ENCODE results near the gene CMSS1.

CMSS1 gene

GRCh38 chr3:100144255-100144866 lies 326.7 kb downstream of the CMSS1 start:
- DNase-seq (ENCODE audit: low read depth) = no peak

- DNase-seq (ENCODE audit: low read depth) = no peak
Observed at GRCh38 chr3:100149130-100149529, 331.5 kb downstream of the CMSS1 start.

DNA sequence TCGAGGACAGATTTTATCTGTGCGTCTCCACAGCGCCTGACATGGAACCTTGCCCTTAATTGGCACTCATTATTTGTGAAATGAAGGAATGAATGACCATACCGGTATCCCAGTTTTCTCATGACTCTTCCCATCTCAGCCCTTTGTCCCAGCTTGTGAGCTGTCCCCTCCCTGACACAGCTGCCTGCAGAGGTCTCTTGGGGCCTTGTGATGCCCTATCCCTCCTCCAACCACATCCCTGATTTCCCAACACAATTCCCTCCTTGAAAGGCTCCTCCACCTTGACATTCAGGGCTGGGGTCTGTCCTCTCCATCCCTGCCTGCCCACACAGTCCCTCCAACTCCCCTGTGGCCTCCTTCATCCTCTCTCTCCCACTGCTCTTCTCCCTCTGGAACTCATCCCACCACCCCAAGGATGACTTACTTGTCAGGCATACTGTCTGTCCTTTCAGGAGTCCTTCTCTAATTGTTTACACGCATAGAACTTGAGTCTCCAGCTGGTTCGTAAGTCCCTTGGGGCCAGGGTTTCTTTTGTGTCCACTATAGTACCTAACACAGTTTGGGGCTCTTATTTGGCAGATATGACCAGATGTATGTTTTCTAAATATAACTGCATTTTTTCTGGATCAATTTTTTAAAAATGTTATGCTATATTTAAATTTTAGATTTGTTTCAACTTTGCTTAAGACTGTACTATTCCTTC lies 332.2 kb downstream of the CMSS1 start:
- no peak for DNase-seq (ENCODE audit: low read depth)

GRCh38 chr3:100150473-100150872 lies 332.8 kb downstream of the CMSS1 start:
- DNase-seq (ENCODE audit: low read depth) = no peak

- DNase-seq (ENCODE audit: low read depth) = no peak
Observed at GRCh38 chr3:100151024-100151707, 333.5 kb downstream of the CMSS1 start.

GRCh38 chr3:100154171-100154570 lies 336.5 kb downstream of the CMSS1 start:
- no peak for DNase-seq (ENCODE audit: low read depth)

- no peak for DNase-seq (ENCODE audit: low read depth)
Observed at GRCh38 chr3:100155128-100155527, 337.5 kb downstream of the CMSS1 start.

DNA sequence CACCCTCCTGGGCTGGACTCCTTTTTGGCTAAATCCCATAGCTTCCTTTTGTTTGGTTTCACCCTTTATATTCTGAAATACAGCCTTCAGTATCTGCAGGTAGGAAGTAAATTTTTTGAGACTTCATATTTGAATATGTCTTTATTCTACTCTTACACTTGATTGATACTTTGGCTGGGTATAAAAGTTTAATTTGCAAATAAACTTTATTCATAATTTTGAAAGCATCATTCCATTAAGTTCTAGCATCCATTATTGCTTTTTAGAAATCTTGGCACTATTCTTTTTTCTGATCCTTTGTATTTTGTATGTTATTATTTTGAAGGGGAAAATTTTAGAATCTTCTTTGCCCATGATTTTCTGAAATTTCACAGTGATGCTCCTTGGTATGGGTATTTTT lies 337.9 kb downstream of the CMSS1 start:
- no peak for DNase-seq (ENCODE audit: low read depth)

DNA sequence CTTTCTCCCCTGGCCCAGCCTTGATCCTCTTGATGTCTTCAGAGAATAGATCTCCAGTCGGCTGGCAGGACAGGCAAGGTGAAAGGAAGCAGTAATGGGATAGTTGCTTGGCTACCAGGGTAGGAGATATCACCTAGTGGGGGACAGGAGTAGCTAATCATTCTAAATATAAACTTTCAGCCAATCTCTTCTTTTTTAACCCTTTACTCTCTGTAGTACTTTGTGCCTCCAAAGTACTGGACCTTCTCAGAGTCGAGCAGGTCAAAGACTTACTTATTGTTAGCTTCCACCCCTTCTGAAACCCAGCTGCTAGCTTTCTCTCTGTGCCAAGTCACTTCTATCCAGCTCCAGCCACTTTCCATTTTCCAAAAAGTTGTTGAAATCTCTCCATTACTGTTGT lies 340.0 kb downstream of the CMSS1 start:
- DNase-seq (ENCODE audit: low read depth) = no peak

- no peak for DNase-seq (ENCODE audit: low read depth)
Observed at GRCh38 chr3:100158918-100159330, 341.3 kb downstream of the CMSS1 start.

- DNase-seq (ENCODE audit: low read depth) = no peak
Observed at GRCh38 chr3:100159331-100160153, 341.9 kb downstream of the CMSS1 start.

DNA sequence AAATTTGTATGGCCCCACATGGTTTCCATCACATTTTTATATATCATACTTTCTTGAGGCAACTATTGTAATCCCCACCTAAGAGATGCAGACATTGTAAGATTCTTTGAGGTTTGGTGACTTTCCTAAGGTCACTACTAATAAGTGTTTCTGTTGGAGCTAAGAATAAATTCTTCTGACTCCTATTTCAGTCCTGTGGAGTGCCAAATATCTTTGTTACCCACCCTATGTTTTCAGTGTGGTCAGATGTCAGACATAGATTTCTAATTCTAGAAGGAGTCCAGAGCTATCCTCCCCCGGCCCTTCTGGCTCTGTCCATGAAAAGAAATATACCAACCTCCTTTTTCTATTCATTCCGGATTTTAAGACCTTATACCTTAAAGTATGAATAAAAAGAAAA lies 342.9 kb downstream of the CMSS1 start:
- no peak for DNase-seq (ENCODE audit: low read depth)

DNA sequence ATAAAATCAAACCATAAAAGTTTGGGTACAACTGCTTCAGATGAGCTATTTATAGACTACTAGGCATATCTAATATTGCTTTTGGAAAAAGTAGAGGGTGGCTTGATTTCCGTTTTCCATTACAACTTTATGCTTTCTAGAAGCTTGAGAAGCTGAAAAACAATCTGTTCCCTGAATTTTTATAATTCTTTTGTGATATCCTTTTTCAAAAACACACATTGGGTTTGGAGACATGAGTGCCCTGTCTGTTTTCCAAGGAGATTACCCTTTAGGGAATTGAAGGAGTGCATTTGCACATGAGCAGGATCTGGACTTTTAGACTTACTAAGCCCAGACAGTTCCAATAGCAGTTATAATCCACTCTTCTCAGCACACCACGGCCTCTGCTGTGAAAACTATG lies 346.1 kb downstream of the CMSS1 start:
- no peak for DNase-seq (ENCODE audit: low read depth)

DNA sequence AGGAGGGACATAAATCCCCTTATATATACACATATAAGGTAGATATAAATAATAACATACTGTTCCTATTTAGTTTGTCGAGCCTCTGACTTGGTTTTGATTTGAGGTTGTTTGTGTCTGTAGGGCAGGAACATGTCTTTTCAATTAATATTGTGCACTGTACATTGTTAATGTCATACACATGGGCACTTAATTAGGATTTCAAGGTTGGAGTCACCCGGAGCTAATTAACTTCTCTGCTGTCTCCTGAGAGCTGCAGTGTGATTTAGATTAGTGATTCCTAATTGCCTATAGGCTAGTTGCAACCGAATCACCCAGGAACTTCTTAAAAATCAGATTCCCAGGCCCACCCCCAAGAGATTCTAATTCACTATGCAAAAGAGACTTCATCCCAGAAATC lies 347.1 kb downstream of the CMSS1 start:
- no peak for DNase-seq (ENCODE audit: low read depth)

DNA sequence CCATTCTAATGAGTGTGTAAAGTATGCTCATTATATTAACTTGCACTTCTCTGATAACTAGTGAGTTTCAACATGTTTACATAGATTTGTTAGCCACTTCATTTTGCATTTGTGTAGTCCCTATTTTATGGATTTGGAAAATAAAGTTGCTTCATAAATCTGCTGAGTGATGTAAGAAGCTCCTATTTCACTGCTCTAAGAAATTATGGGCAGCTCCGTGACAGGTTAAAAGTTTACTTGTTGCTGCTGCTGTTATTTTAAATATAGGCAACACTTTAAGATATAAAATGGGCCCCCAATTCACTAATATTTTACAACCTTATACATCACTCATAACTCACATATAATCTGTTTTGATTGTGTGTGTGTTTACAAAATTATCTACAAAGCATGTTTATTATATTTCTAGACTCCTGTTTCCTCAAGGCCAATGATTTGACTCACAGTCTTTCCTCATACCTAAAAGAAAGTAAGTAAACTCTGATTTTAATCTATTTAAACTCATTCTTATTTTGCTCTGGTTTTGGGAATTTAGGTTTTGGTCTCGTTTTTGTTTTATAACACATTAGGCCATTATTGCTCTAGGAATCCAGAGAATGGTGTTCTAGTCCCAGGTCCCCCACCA lies 348.4 kb downstream of the CMSS1 start:
- no peak for DNase-seq (ENCODE audit: low read depth)

- DNase-seq (ENCODE audit: low read depth) = no peak
Observed at GRCh38 chr3:100169201-100169920, 351.7 kb downstream of the CMSS1 start.

GRCh38 chr3:100170486-100170885 lies 352.8 kb downstream of the CMSS1 start:
- DNase-seq (ENCODE audit: low read depth) = no peak

DNA sequence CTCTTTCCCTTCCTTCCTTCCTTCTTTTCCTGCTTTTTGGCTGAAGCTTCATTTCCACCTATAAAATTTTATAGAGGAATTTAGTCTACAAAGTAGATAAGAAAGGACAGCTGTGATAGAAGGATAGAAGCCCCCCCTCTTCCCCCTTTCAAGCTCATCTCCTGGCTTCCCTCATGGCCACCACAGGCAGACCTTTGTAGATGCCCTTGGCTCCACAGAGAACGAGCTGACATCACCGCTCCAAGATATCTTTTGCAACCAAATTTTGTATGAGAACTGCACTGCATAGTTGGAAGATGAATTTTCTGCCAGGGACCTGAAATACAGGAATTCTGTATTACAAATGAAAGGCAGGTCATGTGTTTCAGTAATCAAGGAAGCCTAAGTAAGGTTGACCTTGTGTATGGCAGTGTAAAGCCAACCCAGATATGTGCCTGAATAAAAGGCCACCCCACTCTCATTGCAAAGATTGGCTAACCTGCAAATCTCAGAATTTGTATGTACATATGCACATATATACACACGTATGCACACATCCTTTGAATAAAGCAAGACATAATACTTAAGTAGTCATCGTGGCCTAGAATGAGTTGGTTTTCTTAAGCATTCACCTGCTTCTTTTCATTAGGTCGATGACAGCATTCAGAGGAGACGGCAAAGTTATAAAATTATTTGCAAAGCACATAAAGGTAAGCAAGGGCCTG lies 353.7 kb downstream of the CMSS1 start:
- no peak for DNase-seq (ENCODE audit: low read depth)

DNA sequence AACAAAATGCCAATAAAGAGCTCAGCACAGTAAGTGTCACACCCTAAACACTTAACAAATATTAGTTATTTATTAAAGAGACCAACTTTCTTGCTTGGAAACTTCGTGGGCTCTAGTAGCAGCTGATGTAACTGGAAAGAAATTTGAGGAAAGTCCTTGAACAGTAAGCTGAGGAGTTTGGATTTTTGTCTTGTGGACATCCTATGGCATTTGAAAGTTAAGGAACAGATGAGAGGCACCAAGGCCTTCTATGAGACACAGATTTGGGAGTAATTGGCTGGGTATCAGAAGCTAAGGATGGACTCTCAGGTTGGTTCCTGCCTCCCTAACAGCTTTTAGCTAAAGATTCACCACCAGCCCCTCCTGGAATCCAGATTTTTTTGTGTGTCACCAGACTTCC lies 356.3 kb downstream of the CMSS1 start:
- no peak for DNase-seq (ENCODE audit: low read depth)

GRCh38 chr3:100175637-100176280 lies 358.1 kb downstream of the CMSS1 start:
- no peak for DNase-seq (ENCODE audit: low read depth)
